Osteoblast (primary cell): ENCODE results near the gene CRTC1. TPM values are rescaled to one million over a fixed set of nuclear protein-coding genes. Genes with fewer than 3 reads are reported as not detected.

ENCODE experiments used
- DNase-seq: peaks from one replicate; pipeline ENCODE4 v3.0.0; 2011; ENCODE audit warnings: low spot score, mixed read lengths; ENCODE audit not compliant: insufficient read length; ENCODE audit errors: missing footprints
- H2AFZ ChIP-seq: 2 replicates; pipeline ENCODE4 v1.6.0; 2011; ENCODE audit warnings: mild to moderate bottlenecking, low read length
- H3K27ac ChIP-seq: 2 replicates; pipeline ENCODE4 v1.5.1; 2011; ENCODE audit warnings: mild to moderate bottlenecking, low read depth, low read length, moderate library complexity
- H3K27me3 ChIP-seq: 2 replicates; pipeline ENCODE4 v1.6.0; 2012; ENCODE audit warnings: mild to moderate bottlenecking, control low read depth, inconsistent platforms, low read length, moderate library complexity; ENCODE audit not compliant: insufficient read depth
- H3K36me3 ChIP-seq: 2 replicates; pipeline ENCODE4 v1.5.1; 2011; ENCODE audit warnings: mild to moderate bottlenecking, low read length, control low read depth, moderate library complexity; ENCODE audit not compliant: insufficient read depth
- H3K4me1 ChIP-seq: 2 replicates; pipeline ENCODE4 v1.5.1; 2011; ENCODE audit warnings: mild to moderate bottlenecking, low read length, control low read depth, moderate library complexity; ENCODE audit not compliant: insufficient read depth
- H3K4me2 ChIP-seq: 2 replicates; pipeline ENCODE4 v1.6.0; 2011; ENCODE audit warnings: mild to moderate bottlenecking, low read length; ENCODE audit not compliant: insufficient read depth
- H3K4me3 ChIP-seq: fragments of 200-600 bp; sonication (generic); 3 replicates; pipeline ENCODE4 v1.5.1; 2012; ENCODE audit warnings: mild to moderate bottlenecking, low read length, inconsistent platforms; ENCODE audit not compliant: insufficient read depth
- H3K79me2 ChIP-seq: 2 replicates; pipeline ENCODE4 v1.6.0; 2012; ENCODE audit warnings: mild to moderate bottlenecking, low read length, control low read depth, inconsistent platforms; ENCODE audit not compliant: insufficient read depth
- H3K9me3 ChIP-seq: 2 replicates; pipeline ENCODE4 v1.5.1; 2011; ENCODE audit warnings: low read depth, low read length, control low read depth
- H4K20me1 ChIP-seq: 2 replicates; pipeline ENCODE4 v1.6.0; 2012; ENCODE audit warnings: mild to moderate bottlenecking, low read length, control low read depth; ENCODE audit not compliant: insufficient read depth
- total RNA-seq: library from RNA; depleted of rRNA; stranded (reverse); fragments of >200 nt; gene quantifications from 2 replicates; pipeline ENCODE4 v1.2.3, GENCODE V29; 2012
- TF ChIP-seq, protein P1 (sequence below): IDR thresholded peaks from 2 replicates; pipeline ENCODE4 v1.5.1; 2011; ENCODE audit warnings: mild to moderate bottlenecking, low read depth, low read length, moderate library complexity; ENCODE audit errors: extremely low read depth

Gene CRTC1
- total RNA-seq, 1 donor = 4.0 TPM

GRCh38 chr19:18830488-18830887 lies 147.0 kb downstream of the CRTC1 start:
- Histone ChIP-seq H3K4me2 (no peak overlapping the region), H3K27me3 (no peaks in the 10 kb centered on the region), H3K27ac (no peak overlapping the region), H3K4me3 (no peak overlapping the region), H3K9me3 (peaks cover 3% of the 10 kb centered on the region), H3K79me2 (peaks cover 38% of the 10 kb centered on the region), H2AFZ (no peak overlapping the region), H3K36me3 (peaks cover 5% of the 10 kb centered on the region), H4K20me1 (peaks cover 29% of the 10 kb centered on the region), H3K4me1 (peaks cover 18% of the 10 kb centered on the region)
- DNase-seq = no peak
- TF ChIP-seq, protein P1, sequence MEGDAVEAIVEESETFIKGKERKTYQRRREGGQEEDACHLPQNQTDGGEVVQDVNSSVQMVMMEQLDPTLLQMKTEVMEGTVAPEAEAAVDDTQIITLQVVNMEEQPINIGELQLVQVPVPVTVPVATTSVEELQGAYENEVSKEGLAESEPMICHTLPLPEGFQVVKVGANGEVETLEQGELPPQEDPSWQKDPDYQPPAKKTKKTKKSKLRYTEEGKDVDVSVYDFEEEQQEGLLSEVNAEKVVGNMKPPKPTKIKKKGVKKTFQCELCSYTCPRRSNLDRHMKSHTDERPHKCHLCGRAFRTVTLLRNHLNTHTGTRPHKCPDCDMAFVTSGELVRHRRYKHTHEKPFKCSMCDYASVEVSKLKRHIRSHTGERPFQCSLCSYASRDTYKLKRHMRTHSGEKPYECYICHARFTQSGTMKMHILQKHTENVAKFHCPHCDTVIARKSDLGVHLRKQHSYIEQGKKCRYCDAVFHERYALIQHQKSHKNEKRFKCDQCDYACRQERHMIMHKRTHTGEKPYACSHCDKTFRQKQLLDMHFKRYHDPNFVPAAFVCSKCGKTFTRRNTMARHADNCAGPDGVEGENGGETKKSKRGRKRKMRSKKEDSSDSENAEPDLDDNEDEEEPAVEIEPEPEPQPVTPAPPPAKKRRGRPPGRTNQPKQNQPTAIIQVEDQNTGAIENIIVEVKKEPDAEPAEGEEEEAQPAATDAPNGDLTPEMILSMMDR = no peak

- H3K9me3 ChIP-seq = peaks cover 3% of the 10 kb centered on the region
- H4K20me1 ChIP-seq = peaks cover 40% of the 10 kb centered on the region
- peak; percentile 100 for DNase-seq
- TF ChIP-seq, protein P1 = no peak
- H3K4me1 ChIP-seq = peaks cover 18% of the 10 kb centered on the region
- H3K4me2 ChIP-seq = peak within 1 kb of the TSS; percentile 95
- peaks cover 50% of the 10 kb centered on the region for H3K79me2 ChIP-seq
- peak within 1 kb of the TSS; percentile 74 for H3K27ac ChIP-seq
- H2AFZ ChIP-seq = peak within 1 kb of the TSS; percentile 100
- peak within 1 kb of the TSS; percentile 78 for H3K4me3 ChIP-seq
- no peaks in the 10 kb centered on the region for H3K27me3 ChIP-seq
- H3K36me3 ChIP-seq = peaks cover 5% of the 10 kb centered on the region
Measured at GRCh38 chr19:18831524-18832305, 148.2 kb downstream of the CRTC1 start, which contains the start of gene UPF1. UPF1 (plus strand) TSS chr19:18831959; CDS start chr19:18832210, 251 bp downstream.

Other genes starting within 250 kb of the CRTC1 start
- 7.7 and 8.0 TPM in 2 replicates for gene ISYNA1, start 245.5 kb upstream of the CRTC1 start, total RNA-seq
- 17.1 and 18.5 TPM in 2 replicates for gene ELL, start 161.6 kb upstream of the CRTC1 start, total RNA-seq
- 253 and 288 TPM in 2 replicates for gene FKBP8, start 140.1 kb upstream of the CRTC1 start, total RNA-seq
- 92.8 and 104 TPM in 2 replicates for gene KXD1, start 125.8 kb upstream of the CRTC1 start, total RNA-seq
- gene UBA52, start 111.8 kb upstream of the CRTC1 start, total RNA-seq = 554 and 556 TPM in 2 replicates
- gene REX1BD, start 94.9 kb upstream of the CRTC1 start, total RNA-seq = 27.7 and 29.7 TPM in 2 replicates
- 6.9 and 15.9 TPM in 2 replicates for gene CRLF1, start 76.9 kb upstream of the CRTC1 start, total RNA-seq
- 0.36 and 2.1 TPM in 2 replicates for gene TMEM59L, start 70.8 kb upstream of the CRTC1 start, total RNA-seq
- 5.1 and 5.3 TPM in 2 replicates for gene KLHL26, start 46.7 kb upstream of the CRTC1 start, total RNA-seq
- gene COMP, start 107.6 kb downstream of the CRTC1 start, total RNA-seq = 12.4 and 14.8 TPM in 2 replicates
- gene UPF1, start 148.3 kb downstream of the CRTC1 start, total RNA-seq = 36.6 and 41.0 TPM in 2 replicates
- 0.29 and 0.36 TPM in 2 replicates for gene CERS1, start 212.5 kb downstream of the CRTC1 start, total RNA-seq
- gene COPE, start 235.7 kb downstream of the CRTC1 start, total RNA-seq = 179 and 180 TPM in 2 replicates
- gene DDX49, start 236.0 kb downstream of the CRTC1 start, total RNA-seq = 46.7 and 52.5 TPM in 2 replicates